Measurements from ENCODE around the gene DNAJC1.

- no peak for TF ChIP-seq CTCF (IDR thresholded peaks at IDR 0.05)
- TF ChIP-seq POLR2A (IDR thresholded peaks at IDR 0.05) = no peak
Observed at GRCh38 chr10:21870849-21871248, 132.7 kb downstream of the DNAJC1 start.
